GM18858 (cell line): ENCODE results near the gene MLN.

Source experiments
- ATAC-seq: cut with Tn5 transposase; IDR thresholded peaks from one replicate; pipeline ENCODE4 v1.9.1; 2021; ENCODE audit not compliant: unreplicated experiment

The MLN gene

GRCh38 chr6:33772902-33773472, 30.8 kb downstream of the MLN start:
- no peak for ATAC-seq

GRCh38 chr6:33772082-33772830, 31.5 kb downstream of the MLN start:
- no peak for ATAC-seq

- no peak for ATAC-seq
These were observed 32.4 kb downstream of the MLN start for GRCh38 chr6:33771146-33772081.

- no peak for ATAC-seq
These were observed 33.0 kb downstream of the MLN start for GRCh38 chr6:33770833-33771145.

- no peak for ATAC-seq
These were observed 33.5 kb downstream of the MLN start for GRCh38 chr6:33770124-33770832.

- no peak for ATAC-seq
These were observed 34.5 kb downstream of the MLN start for GRCh38 chr6:33769248-33769821.

GRCh38 chr6:33768644-33769120, 35.1 kb downstream of the MLN start:
- ATAC-seq, result no peak

GRCh38 chr6:33766921-33767907, 36.6 kb downstream of the MLN start:
- no peak for ATAC-seq

GRCh38 chr6:33765368-33765767, 38.4 kb downstream of the MLN start:
- ATAC-seq, result no peak

GRCh38 chr6:33764036-33764435, 39.8 kb downstream of the MLN start:
- no peak for ATAC-seq

GRCh38 chr6:33763483-33763882, 40.3 kb downstream of the MLN start:
- ATAC-seq, result no peak

GRCh38 chr6:33762713-33763112, 41.1 kb downstream of the MLN start:
- no peak for ATAC-seq

GRCh38 chr6:33761922-33762629, 41.7 kb downstream of the MLN start:
- no peak for ATAC-seq

GRCh38 chr6:33761581-33761921, 42.3 kb downstream of the MLN start:
- no peak for ATAC-seq

GRCh38 chr6:33759887-33760629, 43.7 kb downstream of the MLN start:
- no peak for ATAC-seq

GRCh38 chr6:33758815-33759216, 45.0 kb downstream of the MLN start:
- no peak for ATAC-seq

- no peak for ATAC-seq
These were observed 45.9 kb downstream of the MLN start for GRCh38 chr6:33757906-33758305.

GRCh38 chr6:33757113-33757512, 46.7 kb downstream of the MLN start:
- no peak for ATAC-seq
